ENCODE measurements around the gene CD209. TPM values are rescaled to one million over a fixed set of nuclear protein-coding genes. Genes with fewer than 3 reads are reported as not detected.

Gene CD209
- total RNA-seq, 1 donor from 2014 or later = not detected

DNA sequence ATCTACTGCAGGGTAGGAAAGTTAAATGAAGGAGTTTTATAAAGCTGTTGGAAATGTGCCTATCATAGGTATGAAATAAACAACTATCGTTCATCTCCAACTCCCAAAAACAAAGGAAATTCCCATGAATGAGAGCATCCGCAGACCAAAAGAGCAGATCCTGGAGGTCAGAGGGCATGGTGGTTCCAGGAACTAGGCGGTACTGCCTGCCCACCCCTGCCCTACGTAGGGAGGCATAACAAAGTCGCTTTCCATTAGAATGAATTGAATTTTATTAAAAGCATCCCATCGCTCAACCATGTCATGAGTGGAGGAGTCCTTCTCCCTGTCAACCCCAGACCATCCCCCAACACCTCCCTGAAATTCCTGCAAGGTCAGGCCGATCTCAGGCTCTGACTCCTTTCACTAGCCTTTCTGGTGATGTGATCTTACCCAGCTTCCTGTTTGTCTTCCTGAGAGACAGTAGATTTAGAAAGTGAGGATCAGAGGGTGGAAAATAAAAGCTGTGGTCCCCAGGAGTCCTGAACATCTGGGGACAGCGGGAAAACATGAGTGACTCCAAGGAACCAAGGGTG lies 15.5 kb upstream of the CD209 start, which contains the start of gene CLEC4M:
TSS of gene CLEC4M (plus strand) at position 525 of the 575 bp plus-strand sequence. CDS start at position 549, 24 bp downstream.
- Mint-ChIP-seq H3K4me1 (ENCODE audit: low read depth) (no peaks in the 10 kb centered on the region), H3K27ac (ENCODE audit: unreplicated experiment) (no peak within 1 kb of the TSS), H3K9me3 (ENCODE audit: low read depth) (peaks cover 21% of the 10 kb centered on the region), H3K36me3 (ENCODE audit: low read depth) (no peaks in the 10 kb centered on the region), H3K4me3 (ENCODE audit: unreplicated experiment) (no peak within 1 kb of the TSS), H3K27me3 (ENCODE audit: low read depth) (peaks cover 18% of the 10 kb centered on the region)
- no peak for DNase-seq (ENCODE audit: low spot score)
- TF ChIP-seq, protein P1, sequence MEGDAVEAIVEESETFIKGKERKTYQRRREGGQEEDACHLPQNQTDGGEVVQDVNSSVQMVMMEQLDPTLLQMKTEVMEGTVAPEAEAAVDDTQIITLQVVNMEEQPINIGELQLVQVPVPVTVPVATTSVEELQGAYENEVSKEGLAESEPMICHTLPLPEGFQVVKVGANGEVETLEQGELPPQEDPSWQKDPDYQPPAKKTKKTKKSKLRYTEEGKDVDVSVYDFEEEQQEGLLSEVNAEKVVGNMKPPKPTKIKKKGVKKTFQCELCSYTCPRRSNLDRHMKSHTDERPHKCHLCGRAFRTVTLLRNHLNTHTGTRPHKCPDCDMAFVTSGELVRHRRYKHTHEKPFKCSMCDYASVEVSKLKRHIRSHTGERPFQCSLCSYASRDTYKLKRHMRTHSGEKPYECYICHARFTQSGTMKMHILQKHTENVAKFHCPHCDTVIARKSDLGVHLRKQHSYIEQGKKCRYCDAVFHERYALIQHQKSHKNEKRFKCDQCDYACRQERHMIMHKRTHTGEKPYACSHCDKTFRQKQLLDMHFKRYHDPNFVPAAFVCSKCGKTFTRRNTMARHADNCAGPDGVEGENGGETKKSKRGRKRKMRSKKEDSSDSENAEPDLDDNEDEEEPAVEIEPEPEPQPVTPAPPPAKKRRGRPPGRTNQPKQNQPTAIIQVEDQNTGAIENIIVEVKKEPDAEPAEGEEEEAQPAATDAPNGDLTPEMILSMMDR (IDR thresholded peaks at IDR 0.05) = no peak

DNA sequence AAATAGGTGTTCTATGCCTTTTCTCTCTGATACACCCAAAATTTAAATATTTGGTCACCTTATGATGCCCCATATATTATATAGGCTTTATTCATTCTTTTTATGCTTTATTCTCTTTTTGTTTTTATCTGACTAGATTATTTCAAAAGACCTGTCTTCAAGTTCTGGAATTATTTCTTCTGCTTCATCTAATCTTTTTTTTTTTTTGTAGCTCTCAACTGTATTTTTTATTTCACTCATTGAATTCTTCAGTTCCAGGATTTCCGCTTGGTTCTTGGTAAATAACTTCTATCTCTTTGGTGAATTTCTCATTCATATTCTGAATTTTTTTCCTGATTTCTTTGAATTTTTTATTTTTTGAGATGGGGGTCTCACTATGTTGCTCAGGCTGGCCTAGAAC lies 11.8 kb upstream of the CD209 start:
- no peak for DNase-seq (ENCODE audit: low spot score)
- TF ChIP-seq, protein P1 (IDR thresholded peaks at IDR 0.05) = no peak
- no peaks in the 10 kb centered on the region for H3K4me1 Mint-ChIP-seq (ENCODE audit: low read depth)
- H3K27me3 Mint-ChIP-seq (ENCODE audit: low read depth) = peaks cover 17% of the 10 kb centered on the region
- no peak overlapping the region for H3K27ac Mint-ChIP-seq (ENCODE audit: unreplicated experiment)
- H3K9me3 Mint-ChIP-seq (ENCODE audit: low read depth) = peaks cover 40% of the 10 kb centered on the region
- peaks cover 4% of the 10 kb centered on the region for H3K36me3 Mint-ChIP-seq (ENCODE audit: low read depth)
- no peak overlapping the region for H3K4me3 Mint-ChIP-seq (ENCODE audit: unreplicated experiment)

DNA sequence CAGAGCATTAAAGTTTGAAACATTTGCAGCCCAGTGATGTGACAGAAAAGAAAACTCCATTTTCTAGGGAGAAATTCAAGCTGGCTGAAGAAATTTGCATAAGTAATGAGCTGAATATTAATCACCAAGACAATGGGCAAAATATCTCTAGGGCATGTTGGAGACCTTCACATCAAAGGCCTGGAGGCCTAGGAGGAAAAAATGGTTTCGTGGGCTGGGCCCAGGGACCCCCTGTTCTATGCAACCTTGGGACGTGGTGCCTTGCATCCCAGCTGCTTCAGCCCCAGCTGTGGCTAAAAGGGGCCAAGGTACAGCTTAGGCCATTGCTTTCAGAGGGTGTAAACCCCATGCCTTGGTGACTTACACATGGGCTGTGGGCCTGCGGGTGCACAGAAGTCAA lies 10.0 kb upstream of the CD209 start:
- TF ChIP-seq, protein P1 (IDR thresholded peaks at IDR 0.05) = no peak
- Mint-ChIP-seq H3K27me3 (ENCODE audit: low read depth) (peaks cover 12% of the 10 kb centered on the region), H3K9me3 (ENCODE audit: low read depth) (peaks cover 40% of the 10 kb centered on the region), H3K4me1 (ENCODE audit: low read depth) (no peaks in the 10 kb centered on the region), H3K27ac (ENCODE audit: unreplicated experiment) (no peak overlapping the region), H3K36me3 (ENCODE audit: low read depth) (peaks cover 4% of the 10 kb centered on the region), H3K4me3 (ENCODE audit: unreplicated experiment) (no peak overlapping the region)
- no peak for DNase-seq (ENCODE audit: low spot score)

DNA sequence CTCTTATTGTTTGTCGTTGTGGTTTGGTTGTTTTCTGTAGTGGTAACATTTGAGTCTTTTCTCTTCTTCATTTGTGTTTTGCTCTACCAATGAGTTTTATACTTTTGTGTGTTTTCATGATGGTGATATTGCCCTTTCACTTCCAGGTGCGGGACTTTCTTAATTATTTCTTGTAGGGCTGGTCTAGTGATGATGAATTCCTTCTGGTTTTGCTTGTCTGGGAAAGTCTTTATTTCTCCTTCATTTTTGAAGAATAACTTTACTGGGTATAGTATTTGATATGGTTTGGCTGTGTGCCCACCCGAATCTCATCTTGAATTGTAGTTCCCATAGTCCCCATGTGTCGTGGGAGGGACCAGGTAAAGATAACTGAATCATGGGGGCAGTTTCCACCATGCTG lies 8.9 kb upstream of the CD209 start:
- TF ChIP-seq, protein P1 (IDR thresholded peaks at IDR 0.05) = no peak
- Mint-ChIP-seq H3K27me3 (ENCODE audit: low read depth) (peaks cover 14% of the 10 kb centered on the region), H3K27ac (ENCODE audit: unreplicated experiment) (no peak overlapping the region), H3K4me3 (ENCODE audit: unreplicated experiment) (no peak overlapping the region), H3K4me1 (ENCODE audit: low read depth) (no peaks in the 10 kb centered on the region), H3K9me3 (ENCODE audit: low read depth) (peaks cover 36% of the 10 kb centered on the region), H3K36me3 (ENCODE audit: low read depth) (peaks cover 4% of the 10 kb centered on the region)
- no peak for DNase-seq (ENCODE audit: low spot score)

DNA sequence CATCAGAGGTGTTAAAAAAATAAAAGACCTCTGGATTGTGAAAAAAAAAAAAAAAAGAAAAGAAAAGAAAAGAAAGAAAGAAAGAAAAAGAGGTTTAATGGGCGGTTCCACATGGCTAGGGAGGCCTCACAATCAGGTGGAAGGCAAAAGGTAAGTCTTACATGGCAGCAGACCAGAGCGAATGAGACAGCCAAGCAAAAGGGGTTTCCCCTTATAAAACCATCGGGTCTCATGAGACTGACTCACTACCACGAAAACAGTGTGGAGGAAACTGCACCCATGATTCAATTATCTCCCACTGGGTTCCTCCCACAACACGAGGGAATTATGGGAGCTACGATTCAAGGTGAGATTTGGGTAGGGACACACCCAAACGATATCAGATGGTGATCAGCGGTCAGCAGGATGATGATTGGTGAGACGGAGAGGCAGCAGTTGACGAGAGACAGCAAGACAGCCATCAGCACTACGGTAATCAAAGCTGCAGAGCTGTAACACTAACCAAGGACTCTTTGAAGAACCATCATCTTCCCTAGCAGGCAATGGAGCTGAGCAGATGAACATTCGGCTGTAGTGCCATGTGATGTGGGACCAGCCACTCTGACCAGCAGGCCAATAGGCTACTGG lies 3.9 kb upstream of the CD209 start:
- no peaks in the 10 kb centered on the region for H3K4me1 Mint-ChIP-seq (ENCODE audit: low read depth)
- TF ChIP-seq, protein P1 (IDR thresholded peaks at IDR 0.05) = no peak

More for the DNA sequence above, 3.9 kb upstream of the CD209 start:
- no peak for DNase-seq (ENCODE audit: low spot score)
- Mint-ChIP-seq H3K27me3 (ENCODE audit: low read depth) (peaks cover 31% of the 10 kb centered on the region), H3K4me3 (ENCODE audit: unreplicated experiment) (no peak overlapping the region), H3K9me3 (ENCODE audit: low read depth) (peaks cover 15% of the 10 kb centered on the region), H3K27ac (ENCODE audit: unreplicated experiment) (no peak overlapping the region), H3K36me3 (ENCODE audit: low read depth) (peaks cover 3% of the 10 kb centered on the region)

Data from chondrocyte (in vitro differentiated cells).